GM12878 (cell line): ENCODE measurements around the gene GNG13. TPM values are rescaled to one million over a fixed set of nuclear protein-coding genes. Genes with fewer than 3 reads are reported as not detected.

Experiments used
- ATAC-seq: fragments of 200-7000 bp; cut with Tn5 transposase; 3 replicates; pipeline ENCODE4 v1.9.1; 2020; ENCODE audit warnings: mild to moderate bottlenecking, moderate library complexity
- BruUV-seq: library from RNA; stranded (reverse); fragments of 400-500 nt; replicated peaks from 2 replicates; lab custom pipeline; 2021; lab: Mats Ljungman, UMichigan
- CTCF ChIA-PET: fragments of 300-600 bp; sonication (Branson Sonifier 250); formaldehyde crosslinking; extraction: SDS; loops from one replicate; lab custom pipeline; 2021; ENCODE audit warnings: inconsistent platforms; lab: Yijun Ruan, JAX
- POLR2A ChIA-PET: fragments of 350-600 bp; formaldehyde crosslinking; extraction: SDS; loops from one replicate; lab custom pipeline; 2021; ENCODE audit warnings: inconsistent platforms; lab: Charles Lee
- RAD21 ChIA-PET: fragments of 300-600 bp; sonication (Branson Sonifier 250); formaldehyde crosslinking; loops from one replicate; lab custom pipeline; 2023; ENCODE audit warnings: antibody characterized with exemption; ENCODE audit not compliant: unreplicated experiment; lab: Charles Lee
- SMC1A ChIA-PET: fragments of 300-600 bp; sonication (Branson Sonifier 250); formaldehyde crosslinking; loops from one replicate; lab custom pipeline; 2023; ENCODE audit not compliant: unreplicated experiment, uncharacterized antibody; lab: Charles Lee
- DNase-seq: peaks from one replicate; pipeline ENCODE4 v3.0.0-alpha.2; 2011; ENCODE audit warnings: low read depth, low spot score
- FAIRE-seq: peaks from 3 replicates; lab custom pipeline; 2011; peaks lifted over from hg19 to GRCh38; lab: Jason Lieb, UNC
- H2AFZ ChIP-seq: 2 replicates; pipeline ENCODE4 v1.6.0; 2011; ENCODE audit warnings: low read depth, low read length, control low read depth; ENCODE audit not compliant: control insufficient read depth
- H3K27ac ChIP-seq: 2 replicates; pipeline ENCODE4 v1.5.1; 2011; ENCODE audit warnings: control low read depth; ENCODE audit not compliant: control insufficient read depth, insufficient read depth
- H3K27me3 ChIP-seq, 2 experiments: replicated peaks in 1 of 2; 2 replicates each; pipeline versions ENCODE4 v1.6.0 to v1.6.1; 2011; ENCODE audit warnings: low read length in 1 of 2; ENCODE audit not compliant: control insufficient read depth in 2 of 2, insufficient read depth in 2 of 2
- H3K36me3 ChIP-seq, 2 experiments: 2 replicates each; pipeline ENCODE4 v1.5.1; 2011; ENCODE audit warnings: low read length in 1 of 2; ENCODE audit not compliant: control insufficient read depth in 2 of 2, insufficient read depth in 2 of 2
- H3K4me1 ChIP-seq: 2 replicates; pipeline ENCODE4 v1.6.1; 2011; ENCODE audit warnings: mild to moderate bottlenecking, low read length, moderate library complexity, mixed read lengths; ENCODE audit not compliant: control insufficient read depth, insufficient read depth
- H3K4me2 ChIP-seq: 2 replicates; pipeline ENCODE4 v1.6.0; 2011; ENCODE audit warnings: control low read depth; ENCODE audit not compliant: control insufficient read depth, insufficient read depth
- H3K4me3 ChIP-seq: fragments of 200-600 bp; sonication (generic); 2 replicates; pipeline ENCODE4 v1.5.1; 2016
- H3K79me2 ChIP-seq: 2 replicates; pipeline ENCODE4 v1.6.0; 2011; ENCODE audit warnings: low read length; ENCODE audit not compliant: control insufficient read depth, insufficient read depth
- H3K9ac ChIP-seq: 2 replicates; pipeline ENCODE4 v1.8.0; 2011; ENCODE audit warnings: low read length, control low read depth, mixed read lengths; ENCODE audit not compliant: control insufficient read depth, insufficient read depth
- H3K9me3 ChIP-seq: replicated peaks from 3 replicates; pipeline ENCODE4 v1.5.1; 2011; ENCODE audit warnings: mild to moderate bottlenecking, low read length; ENCODE audit not compliant: control insufficient read depth, insufficient read depth
- H4K20me1 ChIP-seq: 2 replicates; pipeline ENCODE4 v1.6.0; 2011; ENCODE audit not compliant: control insufficient read depth, insufficient read depth
- ASH2L ChIP-seq: fragments of 300-600, 200-600 bp; sonication (generic); IDR thresholded peaks from 2 replicates; pipeline ENCODE4 v1.6.1; 2017; ENCODE audit warnings: low read depth, mild to moderate bottlenecking, borderline replicate concordance
- EZH2 ChIP-seq: IDR thresholded peaks from 2 replicates; pipeline ENCODE4 v1.6.1; 2012; ENCODE audit warnings: low read depth, mild to moderate bottlenecking, control low read depth, inconsistent platforms, low read length, borderline replicate concordance; ENCODE audit not compliant: control insufficient read depth
- IKZF2 ChIP-seq, 2 experiments: fragments of 450-650 bp; IDR thresholded peaks; 2 replicates each; pipeline ENCODE4 v1.6.1; 2017; ENCODE audit warnings: mild to moderate bottlenecking in 2 of 2, moderate library complexity in 2 of 2
- KDM1A ChIP-seq: fragments of 200-600 bp; sonication (generic); IDR thresholded peaks from 2 replicates; pipeline ENCODE4 v1.6.1; 2016; ENCODE audit warnings: borderline replicate concordance
- MYC ChIP-seq: IDR thresholded peaks from 2 replicates; pipeline ENCODE4 v1.6.1; 2011; ENCODE audit warnings: mild to moderate bottlenecking, low read length, moderate library complexity, inconsistent platforms; ENCODE audit not compliant: insufficient read depth, insufficient replicate concordance, insufficient read length, severe bottlenecking
- PKNOX1 ChIP-seq: fragments of 450-650 bp; IDR thresholded peaks from 2 replicates; pipeline ENCODE4 v1.6.1; 2016; ENCODE audit warnings: mild to moderate bottlenecking
- SREBF1 ChIP-seq: IDR thresholded peaks from 2 replicates; pipeline ENCODE4 v1.6.1; 2012; ENCODE audit warnings: mild to moderate bottlenecking, low read length
- SRF ChIP-seq, 2 experiments: IDR thresholded peaks; 2 replicates each; pipeline ENCODE4 v1.6.1; 2011; ENCODE audit warnings: low read depth in 2 of 2, low read length in 2 of 2, mild to moderate bottlenecking in 1 of 2, moderate library complexity in 1 of 2
- STAT1 ChIP-seq: fragments of 450-650 bp; conservative IDR thresholded peaks from 2 replicates; pipeline ENCODE4 v1.6.1; 2014; ENCODE audit warnings: antibody characterized with exemption, mild to moderate bottlenecking
- TBL1XR1 ChIP-seq: IDR thresholded peaks from 2 replicates; pipeline ENCODE4 v1.6.1; 2012; ENCODE audit warnings: low read depth, low read length, improper control_type of control experiment
- ZBTB33 ChIP-seq: fragments of 450-650 bp; IDR thresholded peaks from 2 replicates; pipeline ENCODE4 v1.6.1; 2017; ENCODE audit warnings: mild to moderate bottlenecking
- ZNF24 ChIP-seq: fragments of 450-650 bp; IDR thresholded peaks from 2 replicates; pipeline ENCODE4 v1.6.1; 2017; ENCODE audit warnings: antibody characterized with exemption, mild to moderate bottlenecking
- WGBS: methylation state at CpG from one replicate; pipeline ENCODE4 v1.1.6; 2016; ENCODE audit warnings: low lambda C conversion rate; ENCODE audit not compliant: insufficient replicate concordance, insufficient coverage; ENCODE audit errors: missing lambda C conversion rate; 5-methylcytosine and 5-hydroxymethylcytosine counted together
- in situ Hi-C: fragments of 300-500 bp; cut with MboI; formaldehyde crosslinking; loops from 9 replicates; pipeline ENCODE4 v1.14.3; 2018; ENCODE audit warnings: mixed read lengths
- intact Hi-C: fragments of 100-400 bp; cut with micrococcal nuclease; formaldehyde crosslinking; loops from one replicate; pipeline ENCODE4 v1.14.2; 2022; ENCODE audit not compliant: unreplicated experiment
- polyA plus RNA-seq, 11 experiments: library from polyadenylated mRNA; depleted of rRNA in 4 of 11; unstranded in 6 of 11; stranded (reverse) in 5 of 11; fragments of >200 nt; fragmentation: Nextera tagmentation in 4 of 11; fragmentation: Illumina TruSeq in 1 of 11; extraction: Ambion mirVana in 4 of 11; extraction: Trizol in 1 of 11; gene quantifications; 1 replicate in 1 of 11; 2 replicates in 10 of 11; pipeline versions ENCODE4 v1.2.1 to v1.2.3, GENCODE V29; 2011 to 2016; ENCODE audit warnings: inconsistent platforms in 2 of 11, missing spikeins in 2 of 11, low read depth in 1 of 11
- total RNA-seq, 4 experiments: library from RNA; depleted of rRNA in 3 of 4; stranded (reverse); fragments of >200 nt in 3 of 4; fragmentation: Illumina TruSeq in 1 of 4; extraction: Trizol in 1 of 4; gene quantifications; 2 replicates each; pipeline versions ENCODE4 v1.2.1 to v1.2.3, GENCODE V29; 2013 to 2021
- TF ChIP-seq, protein P1 (sequence below): fragments of 450-650 bp; IDR thresholded peaks from 2 replicates; pipeline ENCODE4 v1.6.1; 2016; ENCODE audit warnings: mild to moderate bottlenecking

Gene GNG13
- total and polyA plus RNA-seq, 10 of the 15 experiments (the other 5 are each of a cell fraction or from before 2014, with no cell fraction given): not detected

GRCh38 chr16:769934-770333 lies 30.6 kb downstream of the GNG13 start:
- no peaks in the 10 kb centered on the region for H3K9me3 ChIP-seq
- H2AFZ ChIP-seq: no peak overlapping the region
- POLR2A ChIA-PET: no interaction called here
- CTCF ChIA-PET: no interaction called here
- no peaks in the 10 kb centered on the region for H4K20me1 ChIP-seq
- H3K4me1 ChIP-seq: no peaks in the 10 kb centered on the region
- SMC1A ChIA-PET: no interaction called here
- no peak for ATAC-seq
- no peak for TF ChIP-seq SREBF1
- intact Hi-C loops: no loop called here
- no peak overlapping the region for H3K4me2 ChIP-seq
- FAIRE-seq: no peak
- H3K4me3 ChIP-seq: no peak overlapping the region
- no peak for DNase-seq
- no peaks in the 10 kb centered on the region for H3K79me2 ChIP-seq
- in situ Hi-C loops: no loop called here
- no TSS peak for BruUV-seq
- H3K27ac ChIP-seq: no peak overlapping the region
- 53% methylated on average over 16 of the region's 19 CpGs for WGBS
- H3K9ac ChIP-seq: no peak overlapping the region
- H3K27me3 ChIP-seq: no peaks in the 10 kb centered on the region
- RAD21 ChIA-PET: no interaction called here
- H3K36me3 ChIP-seq: no peaks in the 10 kb centered on the region

GRCh38 chr16:769184-769784 lies 31.2 kb downstream of the GNG13 start:
- H3K4me2 ChIP-seq: no peak overlapping the region
- POLR2A ChIA-PET: no interaction called here
- TF ChIP-seq MYC (no peak), STAT1 (no peak), ZBTB33 (no peak), PKNOX1 (no peak), IKZF2 (IDR thresholded peaks at IDR 0.05) (no peak), SRF (IDR thresholded peaks at IDR 0.05; ENCODE audit: low read depth in 2 of 2, low read length in 2 of 2) (no peak), SREBF1 (no peak), TBL1XR1 (no peak), EZH2 (no peak), ZNF24 (no peak), ASH2L (no peak), KDM1A (no peak)
- TF ChIP-seq, protein P1, sequence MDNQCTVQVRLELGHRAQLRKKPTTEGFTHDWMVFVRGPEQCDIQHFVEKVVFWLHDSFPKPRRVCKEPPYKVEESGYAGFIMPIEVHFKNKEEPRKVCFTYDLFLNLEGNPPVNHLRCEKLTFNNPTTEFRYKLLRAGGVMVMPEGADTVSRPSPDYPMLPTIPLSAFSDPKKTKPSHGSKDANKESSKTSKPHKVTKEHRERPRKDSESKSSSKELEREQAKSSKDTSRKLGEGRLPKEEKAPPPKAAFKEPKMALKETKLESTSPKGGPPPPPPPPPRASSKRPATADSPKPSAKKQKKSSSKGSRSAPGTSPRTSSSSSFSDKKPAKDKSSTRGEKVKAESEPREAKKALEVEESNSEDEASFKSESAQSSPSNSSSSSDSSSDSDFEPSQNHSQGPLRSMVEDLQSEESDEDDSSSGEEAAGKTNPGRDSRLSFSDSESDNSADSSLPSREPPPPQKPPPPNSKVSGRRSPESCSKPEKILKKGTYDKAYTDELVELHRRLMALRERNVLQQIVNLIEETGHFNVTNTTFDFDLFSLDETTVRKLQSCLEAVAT: no peak
- TF ChIP-seq, all 136 proteins: peak for 0
- ChIA-PET SMC1A (no interaction called here), CTCF (no interaction called here), RAD21 (no interaction called here)
- no TSS peak for BruUV-seq
- no peaks in the 10 kb centered on the region for H3K9me3 ChIP-seq
- 19% methylated on average over 12 of the region's 20 CpGs for WGBS
- H2AFZ ChIP-seq: no peak overlapping the region
- no peaks in the 10 kb centered on the region for H3K36me3 ChIP-seq
- in situ Hi-C loops (no loop called here), intact Hi-C loops (no loop called here)
- DNase-seq (no peak), FAIRE-seq (no peak), ATAC-seq (no peak)
- no peaks in the 10 kb centered on the region for H4K20me1 ChIP-seq
- no peak overlapping the region for H3K4me3 ChIP-seq
- no peaks in the 10 kb centered on the region for H3K79me2 ChIP-seq
- no peaks in the 10 kb centered on the region for H3K4me1 ChIP-seq
- no peaks in the 10 kb centered on the region for H3K27me3 ChIP-seq
- no peak overlapping the region for H3K27ac ChIP-seq
- H3K9ac ChIP-seq: no peak overlapping the region
